ENCODE data around the gene RXFP2. TPM values are rescaled to one million over a fixed set of nuclear protein-coding genes. Genes with fewer than 3 reads are reported as not detected.

Gene RXFP2, protein sequence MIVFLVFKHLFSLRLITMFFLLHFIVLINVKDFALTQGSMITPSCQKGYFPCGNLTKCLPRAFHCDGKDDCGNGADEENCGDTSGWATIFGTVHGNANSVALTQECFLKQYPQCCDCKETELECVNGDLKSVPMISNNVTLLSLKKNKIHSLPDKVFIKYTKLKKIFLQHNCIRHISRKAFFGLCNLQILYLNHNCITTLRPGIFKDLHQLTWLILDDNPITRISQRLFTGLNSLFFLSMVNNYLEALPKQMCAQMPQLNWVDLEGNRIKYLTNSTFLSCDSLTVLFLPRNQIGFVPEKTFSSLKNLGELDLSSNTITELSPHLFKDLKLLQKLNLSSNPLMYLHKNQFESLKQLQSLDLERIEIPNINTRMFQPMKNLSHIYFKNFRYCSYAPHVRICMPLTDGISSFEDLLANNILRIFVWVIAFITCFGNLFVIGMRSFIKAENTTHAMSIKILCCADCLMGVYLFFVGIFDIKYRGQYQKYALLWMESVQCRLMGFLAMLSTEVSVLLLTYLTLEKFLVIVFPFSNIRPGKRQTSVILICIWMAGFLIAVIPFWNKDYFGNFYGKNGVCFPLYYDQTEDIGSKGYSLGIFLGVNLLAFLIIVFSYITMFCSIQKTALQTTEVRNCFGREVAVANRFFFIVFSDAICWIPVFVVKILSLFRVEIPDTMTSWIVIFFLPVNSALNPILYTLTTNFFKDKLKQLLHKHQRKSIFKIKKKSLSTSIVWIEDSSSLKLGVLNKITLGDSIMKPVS
- not detected in 2 replicates for polyA plus RNA-seq

DNA sequence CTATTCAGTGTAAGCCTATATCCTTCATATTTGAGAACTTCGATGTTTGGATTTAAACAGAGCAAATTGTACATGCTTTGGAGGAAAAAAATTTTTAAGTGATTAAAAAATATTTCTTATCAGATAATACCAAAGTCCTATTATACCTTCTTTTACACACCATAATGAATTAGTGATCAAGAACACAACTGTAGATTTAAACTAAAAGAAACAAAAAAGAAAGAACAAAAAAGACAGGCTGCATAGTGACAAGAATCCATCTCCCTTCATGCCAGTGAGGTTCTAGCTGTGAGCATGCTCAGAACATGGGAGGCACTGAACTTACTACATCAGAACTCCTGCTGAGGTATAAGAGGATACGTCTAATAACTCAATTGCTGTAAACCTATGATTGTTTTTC, at the start of gene RXFP2:
TSS of gene RXFP2 (plus strand) at position 301 of the 400 bp plus-strand sequence. CDS start at position 388, 87 bp downstream.

All from Purkinje cell (primary cell).